HepG2 (cell line): ENCODE results near the gene TNFRSF9. TPM values are rescaled to one million over a fixed set of nuclear protein-coding genes. Genes with fewer than 3 reads are reported as not detected.

ENCODE experiments used
- CBX5 ChIP-seq: sonication (generic); formaldehyde crosslinking; IDR thresholded peaks from 2 replicates; pipeline ENCODE4 v1.4.0; 2020; ENCODE audit warnings: missing genetic modification reagents, borderline replicate concordance
- ESRRA ChIP-seq: sonication (generic); formaldehyde crosslinking; IDR thresholded peaks from 2 replicates; pipeline ENCODE4 v1.5.1; 2020; ENCODE audit warnings: mild to moderate bottlenecking, low read depth, missing genetic modification reagents
- GTF2F1 ChIP-seq: fragments of 150-350 bp; IDR thresholded peaks from 2 replicates; pipeline ENCODE4 v1.6.1; 2014; ENCODE audit warnings: low read length
- ISX ChIP-seq: sonication (generic); formaldehyde crosslinking; conservative IDR thresholded peaks from 2 replicates; pipeline ENCODE4 v1.5.0; 2020; ENCODE audit warnings: missing genetic modification reagents
- NFYC ChIP-seq: IDR thresholded peaks from 2 replicates; pipeline ENCODE4 v1.6.1; 2016; ENCODE audit warnings: missing genetic modification reagents, missing compliant biosample characterization
- NR2F1 ChIP-seq, 2 experiments: fragments of 450-650 bp in 1 of 2; formaldehyde crosslinking in 1 of 2; IDR thresholded peaks; 2 replicates each; pipeline versions ENCODE4 v1.5.0 to v1.6.1; 2016 to 2020; ENCODE audit warnings: mild to moderate bottlenecking in 1 of 2, missing compliant biosample characterization in 1 of 2, missing genetic modification reagents in 1 of 2, moderate library complexity in 1 of 2
- POLR2A ChIP-seq, 2 experiments: IDR thresholded peaks; 2 replicates each; pipeline ENCODE4 v1.6.1; 2011; ENCODE audit warnings: low read depth in 2 of 2, low read length in 2 of 2, mild to moderate bottlenecking in 1 of 2, moderate library complexity in 1 of 2; ENCODE audit not compliant: insufficient read depth in 1 of 2
- SMAD1 ChIP-seq: sonication (generic); formaldehyde crosslinking; IDR thresholded peaks from 2 replicates; pipeline ENCODE4 v1.4.0; 2020; ENCODE audit warnings: missing genetic modification reagents, low read depth, mild to moderate bottlenecking, borderline replicate concordance
- ZBTB38 ChIP-seq: sonication (generic); formaldehyde crosslinking; IDR thresholded peaks from 2 replicates; pipeline ENCODE4 v1.5.1; 2020; ENCODE audit warnings: mild to moderate bottlenecking, missing genetic modification reagents
- ZNF10 ChIP-seq: sonication (generic); formaldehyde crosslinking; IDR thresholded peaks from 2 replicates; pipeline ENCODE4 v1.4.0; 2020; ENCODE audit warnings: mild to moderate bottlenecking, low read depth, missing genetic modification reagents, borderline replicate concordance
- ZNF329 ChIP-seq: sonication (generic); formaldehyde crosslinking; IDR thresholded peaks from 2 replicates; pipeline ENCODE4 v1.9.0; 2021; ENCODE audit warnings: low read depth, mild to moderate bottlenecking, missing genetic modification reagents
- ZNF451 ChIP-seq: sonication (generic); formaldehyde crosslinking; IDR thresholded peaks from 2 replicates; pipeline ENCODE4 v1.5.0; 2020; ENCODE audit warnings: mild to moderate bottlenecking, missing genetic modification reagents
- ZNF724P ChIP-seq: sonication (generic); formaldehyde crosslinking; IDR thresholded peaks from 2 replicates; pipeline ENCODE4 v1.8.0; 2022; ENCODE audit warnings: missing genetic modification reagents, borderline replicate concordance
- ZNF891 ChIP-seq: sonication (generic); formaldehyde crosslinking; IDR thresholded peaks from 2 replicates; pipeline ENCODE4 v1.5.0; 2020; ENCODE audit warnings: mild to moderate bottlenecking, missing genetic modification reagents
- polyA plus RNA-seq, 8 experiments: library from polyadenylated mRNA; depleted of rRNA in 3 of 8; stranded (reverse) in 7 of 8; unstranded in 1 of 8; fragments of >200 nt; fragmentation: Illumina TruSeq in 4 of 8; extraction: Trizol in 4 of 8; gene quantifications; 2 replicates each; pipeline versions ENCODE4 v1.2.1 to v1.2.3, GENCODE V29; 2011 to 2016; ENCODE audit warnings: low read depth in 4 of 8, missing spikeins in 1 of 8, mixed read lengths in 1 of 8; ENCODE audit not compliant: insufficient read depth in 1 of 8
- total RNA-seq, 5 experiments: library from RNA; depleted of rRNA; stranded (reverse); fragments of >200 nt; fragmentation: Illumina TruSeq; extraction: Trizol; gene quantifications; 2 replicates each; pipeline ENCODE4 v1.2.3, GENCODE V29; 2016; ENCODE audit warnings: low read depth in 1 of 5
- TF ChIP-seq, protein P1 (sequence below): IDR thresholded peaks from 2 replicates; pipeline ENCODE4 v1.6.1; 2012; ENCODE audit warnings: low read depth, low read length, improper control_type of control experiment
- TF ChIP-seq, protein P2 (sequence below): sonication (generic); formaldehyde crosslinking; IDR thresholded peaks from 2 replicates; pipeline ENCODE4 v1.5.1; 2020; ENCODE audit warnings: missing genetic modification reagents, mild to moderate bottlenecking, borderline replicate concordance
- TF ChIP-seq, protein P3 (sequence below): IDR thresholded peaks from 2 replicates; pipeline ENCODE4 v1.6.1; 2016; ENCODE audit warnings: low read depth, missing genetic modification reagents, missing compliant biosample characterization
- TF ChIP-seq, protein P4 (sequence below): sonication (generic); formaldehyde crosslinking; IDR thresholded peaks from 2 replicates; pipeline ENCODE4 v1.4.0; 2020; ENCODE audit warnings: missing genetic modification reagents, borderline replicate concordance

Gene TNFRSF9
- total and polyA plus RNA-seq, 2 of the 13 experiments (the other 11 are each of a cell fraction or from before 2014, with no cell fraction given) = 0.07 TPM; not detected in 1

DNA sequence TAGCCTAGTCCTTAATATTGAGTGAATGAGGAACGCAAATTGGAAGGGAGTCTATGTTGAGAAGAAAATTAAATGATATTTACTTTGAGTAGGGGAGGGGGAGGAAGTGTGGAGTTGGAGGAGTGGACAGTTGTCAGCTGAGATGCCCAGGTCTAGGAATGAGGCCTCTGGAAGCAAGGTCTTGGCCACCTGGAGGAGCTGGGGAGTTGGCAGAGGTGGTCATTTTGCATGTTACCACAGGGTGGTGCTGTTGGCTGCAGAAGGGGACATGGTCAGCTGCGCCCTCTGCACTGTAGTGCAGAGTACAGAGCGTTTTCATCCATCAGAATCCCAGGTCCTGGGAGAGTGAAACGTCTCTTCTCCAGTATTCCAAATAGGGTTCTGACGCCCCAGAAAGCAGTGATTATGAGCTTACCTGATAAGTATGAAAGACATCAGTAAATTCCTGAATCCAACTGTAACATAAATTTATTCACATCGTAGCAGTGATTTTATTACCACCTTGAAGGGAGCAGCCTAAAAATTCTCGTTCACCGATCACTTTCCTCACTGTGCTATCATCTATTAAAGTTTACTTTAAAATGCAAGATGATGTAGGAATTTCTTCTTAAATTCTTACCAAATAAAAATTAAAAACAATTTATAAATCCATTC, 34.7 kb upstream of the TNFRSF9 start (continued):
- TF ChIP-seq, protein P1, sequence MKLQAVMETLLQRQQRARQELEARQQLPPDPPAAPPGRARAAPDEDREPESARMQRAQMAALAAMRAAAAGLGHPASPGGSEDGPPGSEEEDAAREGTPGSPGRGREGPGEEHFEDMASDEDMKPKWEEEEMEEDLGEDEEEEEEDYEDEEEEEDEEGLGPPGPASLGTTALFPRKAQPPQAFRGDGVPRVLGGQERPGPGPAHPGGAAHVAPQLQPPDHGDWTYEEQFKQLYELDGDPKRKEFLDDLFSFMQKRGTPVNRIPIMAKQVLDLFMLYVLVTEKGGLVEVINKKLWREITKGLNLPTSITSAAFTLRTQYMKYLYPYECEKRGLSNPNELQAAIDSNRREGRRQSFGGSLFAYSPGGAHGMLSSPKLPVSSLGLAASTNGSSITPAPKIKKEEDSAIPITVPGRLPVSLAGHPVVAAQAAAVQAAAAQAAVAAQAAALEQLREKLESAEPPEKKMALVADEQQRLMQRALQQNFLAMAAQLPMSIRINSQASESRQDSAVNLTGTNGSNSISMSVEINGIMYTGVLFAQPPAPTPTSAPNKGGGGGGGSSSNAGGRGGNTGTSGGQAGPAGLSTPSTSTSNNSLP = no peak
- no peak for TF ChIP-seq ZNF891 (CRISPR knock-in tag)
- no peak for TF ChIP-seq ZNF451 (CRISPR knock-in tag)
- TF ChIP-seq, protein P2, sequence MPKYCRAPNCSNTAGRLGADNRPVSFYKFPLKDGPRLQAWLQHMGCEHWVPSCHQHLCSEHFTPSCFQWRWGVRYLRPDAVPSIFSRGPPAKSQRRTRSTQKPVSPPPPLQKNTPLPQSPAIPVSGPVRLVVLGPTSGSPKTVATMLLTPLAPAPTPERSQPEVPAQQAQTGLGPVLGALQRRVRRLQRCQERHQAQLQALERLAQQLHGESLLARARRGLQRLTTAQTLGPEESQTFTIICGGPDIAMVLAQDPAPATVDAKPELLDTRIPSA (CRISPR knock-in tag) = no peak
- no peak for TF ChIP-seq ZNF10 (CRISPR knock-in tag)
- TF ChIP-seq ZNF329 = no peak
- 0 out of 2 replicates have a peak, but pooled peaks have one; percentile 28 for TF ChIP-seq ESRRA (CRISPR knock-in tag)
- TF ChIP-seq SMAD1 (CRISPR knock-in tag) = no peak
- TF ChIP-seq, protein P3, sequence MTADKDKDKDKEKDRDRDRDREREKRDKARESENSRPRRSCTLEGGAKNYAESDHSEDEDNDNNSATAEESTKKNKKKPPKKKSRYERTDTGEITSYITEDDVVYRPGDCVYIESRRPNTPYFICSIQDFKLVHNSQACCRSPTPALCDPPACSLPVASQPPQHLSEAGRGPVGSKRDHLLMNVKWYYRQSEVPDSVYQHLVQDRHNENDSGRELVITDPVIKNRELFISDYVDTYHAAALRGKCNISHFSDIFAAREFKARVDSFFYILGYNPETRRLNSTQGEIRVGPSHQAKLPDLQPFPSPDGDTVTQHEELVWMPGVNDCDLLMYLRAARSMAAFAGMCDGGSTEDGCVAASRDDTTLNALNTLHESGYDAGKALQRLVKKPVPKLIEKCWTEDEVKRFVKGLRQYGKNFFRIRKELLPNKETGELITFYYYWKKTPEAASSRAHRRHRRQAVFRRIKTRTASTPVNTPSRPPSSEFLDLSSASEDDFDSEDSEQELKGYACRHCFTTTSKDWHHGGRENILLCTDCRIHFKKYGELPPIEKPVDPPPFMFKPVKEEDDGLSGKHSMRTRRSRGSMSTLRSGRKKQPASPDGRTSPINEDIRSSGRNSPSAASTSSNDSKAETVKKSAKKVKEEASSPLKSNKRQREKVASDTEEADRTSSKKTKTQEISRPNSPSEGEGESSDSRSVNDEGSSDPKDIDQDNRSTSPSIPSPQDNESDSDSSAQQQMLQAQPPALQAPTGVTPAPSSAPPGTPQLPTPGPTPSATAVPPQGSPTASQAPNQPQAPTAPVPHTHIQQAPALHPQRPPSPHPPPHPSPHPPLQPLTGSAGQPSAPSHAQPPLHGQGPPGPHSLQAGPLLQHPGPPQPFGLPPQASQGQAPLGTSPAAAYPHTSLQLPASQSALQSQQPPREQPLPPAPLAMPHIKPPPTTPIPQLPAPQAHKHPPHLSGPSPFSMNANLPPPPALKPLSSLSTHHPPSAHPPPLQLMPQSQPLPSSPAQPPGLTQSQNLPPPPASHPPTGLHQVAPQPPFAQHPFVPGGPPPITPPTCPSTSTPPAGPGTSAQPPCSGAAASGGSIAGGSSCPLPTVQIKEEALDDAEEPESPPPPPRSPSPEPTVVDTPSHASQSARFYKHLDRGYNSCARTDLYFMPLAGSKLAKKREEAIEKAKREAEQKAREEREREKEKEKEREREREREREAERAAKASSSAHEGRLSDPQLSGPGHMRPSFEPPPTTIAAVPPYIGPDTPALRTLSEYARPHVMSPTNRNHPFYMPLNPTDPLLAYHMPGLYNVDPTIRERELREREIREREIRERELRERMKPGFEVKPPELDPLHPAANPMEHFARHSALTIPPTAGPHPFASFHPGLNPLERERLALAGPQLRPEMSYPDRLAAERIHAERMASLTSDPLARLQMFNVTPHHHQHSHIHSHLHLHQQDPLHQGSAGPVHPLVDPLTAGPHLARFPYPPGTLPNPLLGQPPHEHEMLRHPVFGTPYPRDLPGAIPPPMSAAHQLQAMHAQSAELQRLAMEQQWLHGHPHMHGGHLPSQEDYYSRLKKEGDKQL = no peak
- no peak for TF ChIP-seq ZNF724P
- 0 out of 4 replicates have a peak, but pooled peaks of 1 of the 2 experiments have one; percentile 23 for TF ChIP-seq POLR2A (IDR thresholded peaks at IDR 0.05; ENCODE audit: insufficient read depth in 1 of 2, low read depth in 2 of 2, low read length in 2 of 2)
- TF ChIP-seq GTF2F1 = no peak
- no peak; a peak in 1 of 4 replicates for TF ChIP-seq NR2F1 (CRISPR knock-in tag; IDR thresholded peaks at IDR 0.05)
- peak; percentile 50; the same call in 1 of the 2 replicates for TF ChIP-seq CBX5
- no peak for TF ChIP-seq ISX (CRISPR knock-in tag)
- no peak for TF ChIP-seq NFYC (CRISPR knock-in tag)
- TF ChIP-seq, protein P4, sequence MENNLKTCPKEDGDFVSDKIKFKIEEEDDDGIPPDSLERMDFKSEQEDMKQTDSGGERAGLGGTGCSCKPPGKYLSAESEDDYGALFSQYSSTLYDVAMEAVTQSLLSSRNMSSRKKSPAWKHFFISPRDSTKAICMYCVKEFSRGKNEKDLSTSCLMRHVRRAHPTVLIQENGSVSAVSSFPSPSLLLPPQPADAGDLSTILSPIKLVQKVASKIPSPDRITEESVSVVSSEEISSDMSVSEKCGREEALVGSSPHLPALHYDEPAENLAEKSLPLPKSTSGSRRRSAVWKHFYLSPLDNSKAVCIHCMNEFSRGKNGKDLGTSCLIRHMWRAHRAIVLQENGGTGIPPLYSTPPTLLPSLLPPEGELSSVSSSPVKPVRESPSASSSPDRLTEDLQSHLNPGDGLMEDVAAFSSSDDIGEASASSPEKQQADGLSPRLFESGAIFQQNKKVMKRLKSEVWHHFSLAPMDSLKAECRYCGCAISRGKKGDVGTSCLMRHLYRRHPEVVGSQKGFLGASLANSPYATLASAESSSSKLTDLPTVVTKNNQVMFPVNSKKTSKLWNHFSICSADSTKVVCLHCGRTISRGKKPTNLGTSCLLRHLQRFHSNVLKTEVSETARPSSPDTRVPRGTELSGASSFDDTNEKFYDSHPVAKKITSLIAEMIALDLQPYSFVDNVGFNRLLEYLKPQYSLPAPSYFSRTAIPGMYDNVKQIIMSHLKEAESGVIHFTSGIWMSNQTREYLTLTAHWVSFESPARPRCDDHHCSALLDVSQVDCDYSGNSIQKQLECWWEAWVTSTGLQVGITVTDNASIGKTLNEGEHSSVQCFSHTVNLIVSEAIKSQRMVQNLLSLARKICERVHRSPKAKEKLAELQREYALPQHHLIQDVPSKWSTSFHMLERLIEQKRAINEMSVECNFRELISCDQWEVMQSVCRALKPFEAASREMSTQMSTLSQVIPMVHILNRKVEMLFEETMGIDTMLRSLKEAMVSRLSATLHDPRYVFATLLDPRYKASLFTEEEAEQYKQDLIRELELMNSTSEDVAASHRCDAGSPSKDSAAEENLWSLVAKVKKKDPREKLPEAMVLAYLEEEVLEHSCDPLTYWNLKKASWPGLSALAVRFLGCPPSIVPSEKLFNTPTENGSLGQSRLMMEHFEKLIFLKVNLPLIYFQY = no peak
- peak; percentile 70; the same call in 1 of the 2 replicates for TF ChIP-seq ZBTB38 (CRISPR knock-in tag)
